BLaER1 treated with 17β-estradiol and CSF1 and Interleukin-3, amounts not matched to agents 10 nM and 100 nM (cell line): ENCODE data around the gene JPH3.
A peak's percentile ranks its signal among the peaks of the same experiment; 100 is the strongest.

Experiments
- H3K27ac ChIP-seq, 11 experiments: shearing (Covaris generic); formaldehyde crosslinking; 2 replicates each; pipeline ENCODE4 v1.8.1; 2022
- H3K27me3 ChIP-seq, 11 experiments: shearing (Covaris generic); formaldehyde crosslinking; 2 replicates each; pipeline ENCODE4 v1.8.1; 2022
- H3K36me3 ChIP-seq, 11 experiments: shearing (Covaris generic); formaldehyde crosslinking; 2 replicates each; pipeline ENCODE4 v1.8.1; 2022
- H3K4me1 ChIP-seq, 10 experiments: shearing (Covaris generic); formaldehyde crosslinking; 2 replicates each; pipeline ENCODE4 v1.8.1; 2022
- H3K4me2 ChIP-seq, 11 experiments: shearing (Covaris generic); formaldehyde crosslinking; 2 replicates each; pipeline ENCODE4 v1.8.1; 2022
- H3K4me3 ChIP-seq, 10 experiments: shearing (Covaris generic); formaldehyde crosslinking; 2 replicates each; pipeline ENCODE4 v1.8.1; 2022
- H3K9ac ChIP-seq, 11 experiments: shearing (Covaris generic); formaldehyde crosslinking; 2 replicates each; pipeline ENCODE4 v1.8.1; 2022
- H3K9me3 ChIP-seq, 11 experiments: shearing (Covaris generic); formaldehyde crosslinking; replicated peaks in 1 of 11; 2 replicates each; pipeline ENCODE4 v1.8.1; 2022
- H4K20me1 ChIP-seq, 11 experiments: shearing (Covaris generic); formaldehyde crosslinking; 2 replicates each; pipeline ENCODE4 v1.8.1; 2022
- Cebpa-rat ChIP-seq, 11 experiments: shearing (Covaris generic); IDR thresholded peaks; 2 replicates each; pipeline ENCODE4 v1.8.1; 2022

The JPH3 gene

GRCh38 chr16:87641721-87642120 lies 39.4 kb downstream of the JPH3 start:
- peaks cover 0 to 7% (median 2%) of the 10 kb centered on the region in 11 experiments; a peak in 9 of 22 replicates for H3K27me3 ChIP-seq
- TF ChIP-seq Cebpa-rat (IDR thresholded peaks at IDR 0.05), result no peak
- no peak overlapping the region for H3K4me2 ChIP-seq
- no peaks in the 10 kb centered on the region for H3K9me3 ChIP-seq
- no peak overlapping the region for H3K4me3 ChIP-seq
- no peak overlapping the region for H3K9ac ChIP-seq
- peaks cover 0 to 10% (median 6%) of the 10 kb centered on the region in 10 experiments; a peak in 16 of 20 replicates for H3K4me1 ChIP-seq
- H4K20me1 ChIP-seq, result peaks cover 0 to 37% (median 0%) of the 10 kb centered on the region in 11 experiments; a peak in 5 of 22 replicates
- no peaks in the 10 kb centered on the region for H3K36me3 ChIP-seq
- no peak overlapping the region for H3K27ac ChIP-seq

GRCh38 chr16:87642491-87642890 lies 40.2 kb downstream of the JPH3 start:
- H3K4me1 ChIP-seq, result peaks cover 0 to 4% (median 0%) of the 10 kb centered on the region in 10 experiments; a peak in 4 of 20 replicates
- peaks cover 0 to 37% (median 0%) of the 10 kb centered on the region in 11 experiments; a peak in 6 of 22 replicates for H4K20me1 ChIP-seq
- H3K9me3 ChIP-seq, result no peaks in the 10 kb centered on the region
- H3K27ac ChIP-seq, result no peak overlapping the region
- TF ChIP-seq Cebpa-rat (IDR thresholded peaks at IDR 0.05), result no peak
- no peak overlapping the region for H3K9ac ChIP-seq
- H3K4me2 ChIP-seq, result no peak overlapping the region
- H3K36me3 ChIP-seq, result no peaks in the 10 kb centered on the region
- peaks cover 3 to 14% (median 9%) of the 10 kb centered on the region in 11 experiments; a peak in 21 of 22 replicates for H3K27me3 ChIP-seq
- H3K4me3 ChIP-seq, result no peak overlapping the region

- H3K4me2 ChIP-seq, result no peak overlapping the region
These were observed 41.9 kb downstream of the JPH3 start for GRCh38 chr16:87644186-87644585.

GRCh38 chr16:87644596-87644995 lies 42.3 kb downstream of the JPH3 start:
- H3K27me3 ChIP-seq, result peaks cover 17 to 35% (median 31%) of the 10 kb centered on the region in 11 experiments
- peaks cover 0 to 41% (median 0%) of the 10 kb centered on the region in 11 experiments; a peak in 9 of 22 replicates for H4K20me1 ChIP-seq
- H3K36me3 ChIP-seq, result no peaks in the 10 kb centered on the region
- H3K4me3 ChIP-seq, result no peak overlapping the region
- TF ChIP-seq Cebpa-rat (IDR thresholded peaks at IDR 0.05), result no peak
- peaks cover 0 to 17% (median 8%) of the 10 kb centered on the region in 10 experiments; a peak in 8 of 20 replicates for H3K4me1 ChIP-seq
- no peak overlapping the region for H3K4me2 ChIP-seq
- H3K27ac ChIP-seq, result no peak overlapping the region
- H3K9ac ChIP-seq, result no peak overlapping the region
- no peaks in the 10 kb centered on the region for H3K9me3 ChIP-seq

More at GRCh38 chr16:87644186-87644585, 41.9 kb downstream of the JPH3 start:
- no peak for TF ChIP-seq Cebpa-rat (IDR thresholded peaks at IDR 0.05)
- Histone ChIP-seq H3K27me3 (peaks cover 17 to 31% (median 26%) of the 10 kb centered on the region in 11 experiments), H3K36me3 (no peaks in the 10 kb centered on the region), H3K9ac (no peak overlapping the region), H4K20me1 (peaks cover 0 to 41% (median 0%) of the 10 kb centered on the region in 11 experiments; a peak in 8 of 22 replicates), H3K4me1 (peaks cover 0 to 17% (median 8%) of the 10 kb centered on the region in 10 experiments; a peak in 7 of 20 replicates), H3K27ac (no peak overlapping the region), H3K9me3 (no peaks in the 10 kb centered on the region), H3K4me3 (no peak overlapping the region)

- Histone ChIP-seq H3K27ac (no peak overlapping the region), H3K9ac (no peak overlapping the region), H3K4me1 (peaks cover 0 to 24% (median 10%) of the 10 kb centered on the region in 10 experiments; a peak in 9 of 20 replicates), H3K4me3 (no peak overlapping the region), H3K4me2 (no peak overlapping the region), H3K36me3 (no peaks in the 10 kb centered on the region), H3K27me3 (peaks cover 17 to 45% (median 34%) of the 10 kb centered on the region in 11 experiments), H4K20me1 (peaks cover 0 to 35% (median 0%) of the 10 kb centered on the region in 11 experiments; a peak in 9 of 22 replicates), H3K9me3 (no peaks in the 10 kb centered on the region)
- TF ChIP-seq Cebpa-rat (IDR thresholded peaks at IDR 0.05), result no peak
These were observed 43.5 kb downstream of the JPH3 start for GRCh38 chr16:87645802-87646201.

GRCh38 chr16:87647431-87648185 lies 45.3 kb downstream of the JPH3 start:
- peaks cover 17 to 45% (median 34%) of the 10 kb centered on the region in 11 experiments for H3K27me3 ChIP-seq
- TF ChIP-seq Cebpa-rat (IDR thresholded peaks at IDR 0.05), result no peak

GRCh38 chr16:87648236-87648635 lies 45.9 kb downstream of the JPH3 start:
- H3K27ac ChIP-seq, result no peak overlapping the region
- no peak overlapping the region for H3K4me3 ChIP-seq
- H3K27me3 ChIP-seq, result peaks cover 17 to 45% (median 34%) of the 10 kb centered on the region in 11 experiments
- no peaks in the 10 kb centered on the region for H3K9me3 ChIP-seq
- TF ChIP-seq Cebpa-rat (IDR thresholded peaks at IDR 0.05), result no peak
- peak overlapping the region in 2 of 11 experiments; percentile 1 to 19; a peak in 3 of 22 replicates for H3K4me2 ChIP-seq
- H4K20me1 ChIP-seq, result peaks cover 0 to 42% (median 0%) of the 10 kb centered on the region in 11 experiments; a peak in 10 of 22 replicates
- H3K4me1 ChIP-seq, result peaks cover 9 to 29% (median 14%) of the 10 kb centered on the region in 10 experiments; a peak in 14 of 20 replicates
- no peak overlapping the region for H3K9ac ChIP-seq
- H3K36me3 ChIP-seq, result no peaks in the 10 kb centered on the region

More at GRCh38 chr16:87647431-87648185, 45.3 kb downstream of the JPH3 start:
- H4K20me1 ChIP-seq, result peaks cover 0 to 38% (median 0%) of the 10 kb centered on the region in 11 experiments; a peak in 10 of 22 replicates
- H3K4me2 ChIP-seq, result peak overlapping the region in 2 of 11 experiments; percentile 1 to 19; a peak in 4 of 22 replicates
- no peak overlapping the region for H3K27ac ChIP-seq
- no peak overlapping the region for H3K4me3 ChIP-seq
- H3K36me3 ChIP-seq, result no peaks in the 10 kb centered on the region
- H3K4me1 ChIP-seq, result peaks cover 2 to 24% (median 10%) of the 10 kb centered on the region in 10 experiments; a peak in 13 of 20 replicates
- no peak overlapping the region for H3K9ac ChIP-seq
- H3K9me3 ChIP-seq, result no peaks in the 10 kb centered on the region

- Histone ChIP-seq H3K36me3 (no peaks in the 10 kb centered on the region), H3K4me2 (peak overlapping the region in 2 of 11 experiments; percentile 19 to 24; a peak in 2 of 22 replicates), H3K9ac (no peak overlapping the region), H4K20me1 (peaks cover 0 to 49% (median 0%) of the 10 kb centered on the region in 11 experiments; a peak in 10 of 22 replicates), H3K4me3 (no peak overlapping the region), H3K4me1 (peaks cover 9 to 30% (median 15%) of the 10 kb centered on the region in 10 experiments; a peak in 14 of 20 replicates), H3K27me3 (peaks cover 17 to 45% (median 34%) of the 10 kb centered on the region in 11 experiments), H3K9me3 (no peaks in the 10 kb centered on the region), H3K27ac (no peak overlapping the region)
- no peak for TF ChIP-seq Cebpa-rat (IDR thresholded peaks at IDR 0.05)
These were observed 46.6 kb downstream of the JPH3 start for GRCh38 chr16:87648698-87649487.
